HG02759 (cell line): ENCODE data around the gene MAP3K7.
"Not testable (repeated sequence)": the region's sequence is repeated elsewhere in the genome, so short reads cannot be mapped to it uniquely, and the experiment has no call there.

Experiments used
- ATAC-seq: cut with Tn5 transposase; IDR thresholded peaks from one replicate; pipeline ENCODE4 v1.9.1; 2021; ENCODE audit warnings: mild to moderate bottlenecking, moderate library complexity; ENCODE audit not compliant: unreplicated experiment

The MAP3K7 gene

GRCh38 chr6:90578894-90579549 lies 7.8 kb downstream of the MAP3K7 start:
- ATAC-seq = no peak

DNA sequence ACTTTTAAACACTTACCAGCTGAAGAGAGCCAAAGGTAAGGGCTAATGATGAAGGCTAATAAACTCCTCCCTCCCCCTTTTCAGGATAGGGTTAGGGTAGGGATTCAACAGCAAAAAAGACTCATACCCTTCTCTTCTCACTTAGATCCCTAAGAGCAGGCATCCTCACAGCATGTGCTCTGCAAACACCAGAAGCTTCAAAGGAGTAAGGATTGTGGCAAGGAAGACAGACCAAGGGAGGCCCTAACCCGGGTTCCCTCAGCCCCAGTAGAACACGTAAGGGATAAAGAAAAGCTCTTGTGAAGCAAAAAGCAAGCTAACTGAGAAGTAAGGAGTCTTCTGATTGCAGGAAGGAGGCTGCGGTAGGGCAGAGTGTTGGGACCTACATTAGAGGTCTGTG lies 11.6 kb downstream of the MAP3K7 start:
- no peak for ATAC-seq

DNA sequence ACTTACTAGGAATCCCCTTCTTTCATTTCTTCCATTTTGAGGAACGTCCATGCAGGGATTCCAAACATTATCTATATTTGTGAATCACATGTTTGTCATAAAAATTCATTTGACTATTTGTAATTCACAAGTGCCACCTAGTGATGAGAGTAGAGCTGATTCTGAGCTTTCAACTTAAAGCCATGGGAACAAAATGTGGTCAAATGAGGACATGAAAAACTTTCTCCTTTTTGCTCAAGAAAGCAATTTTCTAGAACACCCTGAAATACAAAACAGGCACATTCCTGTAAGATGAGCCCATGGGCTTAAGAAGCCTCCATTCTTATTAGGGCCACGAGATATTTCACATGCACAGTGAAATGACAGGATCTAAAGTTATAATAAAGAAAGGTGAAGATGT lies 12.3 kb downstream of the MAP3K7 start:
- no peak for ATAC-seq

DNA sequence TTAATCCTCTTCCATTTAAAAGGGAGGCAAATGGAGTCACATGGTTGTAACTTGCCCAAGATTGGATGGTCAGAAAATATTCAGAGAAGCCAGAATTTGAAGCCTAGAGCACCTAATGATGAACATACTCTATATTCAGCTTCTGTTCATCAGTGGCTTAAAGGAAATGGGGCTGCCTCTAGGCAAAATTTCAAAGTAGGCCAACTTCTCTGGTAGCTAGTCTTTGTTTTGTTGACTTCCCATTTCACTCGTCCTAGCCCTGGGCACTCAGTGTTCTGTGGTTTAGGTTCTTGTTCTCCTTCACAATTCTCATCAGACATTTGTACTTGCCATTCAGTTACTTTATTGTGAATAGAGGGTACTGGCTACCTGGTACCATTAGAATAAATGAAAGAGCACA lies 13.2 kb downstream of the MAP3K7 start:
- ATAC-seq = no peak

DNA sequence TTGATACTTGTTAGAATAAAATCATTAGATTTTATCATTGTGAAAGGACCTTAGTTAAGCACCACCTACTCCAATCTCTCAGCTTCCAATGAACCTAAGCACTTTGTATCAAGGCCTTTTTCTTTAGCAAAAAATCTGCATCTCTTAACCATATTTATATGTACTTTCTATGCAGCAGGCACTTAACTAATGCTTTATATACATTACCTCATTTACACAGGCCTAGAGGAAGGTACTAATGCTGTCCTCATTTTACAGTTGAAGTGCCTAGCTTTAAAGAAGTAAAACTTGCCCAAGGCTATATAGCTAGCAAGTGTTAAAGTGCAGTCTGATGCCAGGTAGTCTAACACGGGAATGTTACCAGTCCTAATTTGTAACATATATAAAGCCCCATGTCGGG lies 14.0 kb downstream of the MAP3K7 start:
- no peak for ATAC-seq

- ATAC-seq = no peak
Measured at GRCh38 chr6:90569223-90569622, 17.6 kb downstream of the MAP3K7 start.

DNA sequence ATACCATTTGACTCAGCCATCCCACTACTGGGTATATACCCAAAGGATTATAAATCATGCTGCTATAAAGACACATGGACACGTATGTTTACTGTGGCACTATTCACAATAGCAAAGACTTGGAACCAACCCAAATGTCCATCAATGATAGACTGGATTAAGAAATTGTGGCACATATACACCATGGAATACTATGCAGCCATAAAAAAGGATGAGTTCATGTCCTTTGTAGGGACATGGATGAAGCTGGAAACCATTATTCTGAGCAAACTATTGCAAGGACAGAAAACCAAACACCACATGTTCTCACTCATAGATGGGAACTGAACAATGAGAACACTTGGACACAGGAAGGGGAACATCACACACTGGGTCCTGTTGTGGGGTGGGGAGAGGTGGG lies 19.2 kb downstream of the MAP3K7 start:
- not testable (repeated sequence) for ATAC-seq

DNA sequence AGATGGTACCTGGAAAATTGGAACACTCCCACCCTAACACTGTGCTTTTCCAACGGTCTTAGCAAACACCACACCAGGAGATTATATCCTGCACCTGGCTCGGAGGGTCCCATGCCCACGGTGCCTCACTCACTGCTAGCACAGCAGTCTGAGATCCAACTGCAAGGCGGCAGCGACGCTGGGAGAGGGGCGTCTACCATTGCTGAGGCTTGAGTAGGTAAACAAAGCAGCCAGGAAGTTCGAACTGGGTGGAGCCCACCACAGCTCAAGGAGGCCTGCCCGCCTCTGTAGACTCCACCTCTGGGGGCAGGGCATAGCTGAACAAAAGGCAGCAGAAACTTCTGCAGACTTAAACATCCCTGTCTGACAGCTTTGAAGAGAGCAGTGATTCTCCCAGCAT lies 24.5 kb downstream of the MAP3K7 start:
- ATAC-seq = not testable (repeated sequence)

- no peak for ATAC-seq
Measured at GRCh38 chr6:90559931-90560330, 26.9 kb downstream of the MAP3K7 start.

DNA sequence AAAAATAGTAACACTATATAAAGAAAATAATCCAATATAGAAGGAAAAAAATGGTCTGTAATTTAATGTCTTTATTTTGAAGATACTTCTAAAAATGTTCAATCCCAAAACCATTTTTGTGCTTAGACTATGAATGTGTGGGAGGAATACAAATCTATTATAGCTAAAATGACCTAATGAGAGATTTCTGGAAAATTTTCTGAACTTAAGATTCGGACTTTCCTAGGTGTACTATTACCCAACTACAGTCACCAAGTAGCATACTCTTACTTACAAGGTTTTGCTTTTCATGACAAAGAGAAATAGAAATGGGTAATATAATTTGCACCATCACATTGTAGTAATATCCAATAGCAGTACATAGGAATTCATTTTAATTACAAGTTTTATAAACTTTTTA lies 29.9 kb downstream of the MAP3K7 start:
- ATAC-seq = no peak

DNA sequence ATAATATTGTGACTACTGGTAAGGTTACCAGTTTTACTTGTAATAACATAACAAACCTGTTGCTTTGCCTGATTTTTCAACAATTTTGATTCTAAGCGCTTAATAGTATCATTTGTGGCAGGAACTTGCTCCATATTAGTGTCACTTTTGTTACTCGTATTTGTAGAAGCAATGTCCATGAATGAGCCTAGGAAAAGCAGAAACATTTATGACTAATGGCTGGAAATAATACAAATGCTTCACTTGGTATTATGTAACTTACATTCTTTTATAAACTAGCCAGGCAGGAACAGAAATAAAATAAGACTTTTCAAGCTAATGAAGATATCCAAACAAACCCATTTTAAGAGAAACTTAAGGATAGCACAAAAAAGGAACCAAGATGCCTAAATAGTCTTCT lies 38.9 kb downstream of the MAP3K7 start:
- ATAC-seq = no peak

- ATAC-seq = no peak
Measured at GRCh38 chr6:90547079-90547478, 39.8 kb downstream of the MAP3K7 start.

GRCh38 chr6:90545448-90545847 lies 41.4 kb downstream of the MAP3K7 start:
- ATAC-seq = no peak

DNA sequence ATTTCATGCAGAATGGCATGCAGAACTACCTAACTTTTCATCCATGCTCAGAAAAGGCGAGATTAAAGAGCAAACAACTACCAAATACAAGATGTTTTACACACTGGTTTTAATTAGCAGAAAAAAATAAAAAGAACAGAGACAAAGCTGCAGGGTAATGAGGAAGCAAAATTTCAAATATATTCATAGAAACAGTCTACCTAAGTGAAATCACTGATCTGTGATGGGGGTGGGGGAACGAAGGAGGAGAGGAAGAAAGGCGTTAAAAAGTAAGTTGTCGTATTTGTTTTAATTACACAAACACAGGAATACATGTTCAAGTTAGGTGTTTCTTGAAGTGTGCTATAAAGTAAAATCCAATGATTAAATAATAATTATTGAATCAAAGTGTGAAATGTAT lies 42.1 kb downstream of the MAP3K7 start:
- ATAC-seq = no peak

DNA sequence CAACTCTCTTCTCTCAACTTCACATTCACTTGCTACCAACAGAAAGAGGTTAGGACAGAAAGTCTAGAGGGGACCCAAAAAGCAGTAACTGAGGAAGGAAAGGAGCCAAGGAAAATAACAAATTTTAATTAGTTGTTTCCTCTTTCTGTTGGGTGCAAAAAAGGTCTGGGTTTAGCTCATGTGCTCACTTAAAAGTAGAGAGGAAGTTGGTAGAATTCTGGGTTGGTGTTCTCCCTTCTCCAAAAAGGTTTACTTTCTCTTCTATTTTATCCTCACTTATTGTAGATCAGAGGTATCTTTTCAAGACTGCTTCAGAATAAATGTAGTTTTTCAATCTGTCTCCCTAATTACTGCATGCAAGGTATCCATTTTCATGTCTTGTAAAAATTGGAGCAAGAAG lies 42.8 kb downstream of the MAP3K7 start:
- no peak for ATAC-seq

- ATAC-seq = no peak
Measured at GRCh38 chr6:90541221-90541620, 45.7 kb downstream of the MAP3K7 start.

DNA sequence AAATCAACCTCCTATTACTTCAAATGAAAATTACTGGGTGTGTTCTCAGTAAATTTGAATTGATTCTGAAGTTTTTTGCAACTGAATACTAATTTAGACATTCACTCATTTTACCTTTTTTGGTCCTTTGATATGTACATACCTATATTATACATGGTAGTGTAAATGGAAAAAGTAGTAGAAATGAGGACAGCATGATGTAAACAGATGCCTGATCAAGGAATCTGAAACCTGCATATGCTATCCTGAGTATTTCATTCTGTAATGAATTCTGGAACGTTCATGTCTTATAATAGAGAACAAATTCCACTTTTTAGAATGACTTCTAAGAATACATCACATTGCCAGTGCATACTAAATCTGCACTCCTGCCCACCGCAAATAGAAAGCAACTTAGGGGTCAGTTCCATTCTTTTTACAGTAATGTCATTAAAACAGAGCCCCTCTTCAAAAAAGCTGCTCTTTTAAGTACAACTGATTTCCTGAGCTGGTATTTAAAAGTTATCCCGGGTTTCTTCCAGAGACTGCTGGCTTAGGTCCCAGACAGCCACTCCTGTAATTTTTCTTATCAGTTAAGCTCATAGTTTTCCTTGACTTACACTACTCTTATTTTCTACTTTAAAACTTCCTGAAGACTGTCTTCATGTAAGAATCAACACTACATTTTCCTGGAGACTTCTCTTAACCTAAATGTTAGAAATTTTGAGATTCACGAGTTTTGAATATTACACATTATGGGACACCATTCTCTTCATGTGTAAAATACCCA lies 48.4 kb downstream of the MAP3K7 start:
- ATAC-seq = no peak

GRCh38 chr6:90537723-90538258 lies 49.1 kb downstream of the MAP3K7 start:
- peak; percentile 61 for ATAC-seq

DNA sequence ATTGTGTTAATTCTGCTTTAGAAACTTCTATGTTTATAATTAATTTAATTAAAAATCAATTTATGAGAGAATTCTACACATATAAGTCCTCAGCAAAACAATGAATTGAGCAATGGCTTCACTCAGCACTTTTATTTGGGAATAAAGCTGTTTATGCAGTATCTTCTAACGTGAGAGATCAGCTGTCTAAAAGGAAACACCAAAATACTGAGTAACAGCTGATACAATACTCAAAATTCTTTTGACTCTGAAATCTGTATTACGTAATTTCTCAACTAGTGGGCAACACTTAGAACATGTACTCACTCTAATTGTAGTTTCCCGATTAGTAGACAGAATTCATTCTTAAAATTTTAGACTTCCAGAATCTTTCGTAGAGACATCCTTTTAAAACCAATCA lies 49.8 kb downstream of the MAP3K7 start:
- no peak for ATAC-seq

DNA sequence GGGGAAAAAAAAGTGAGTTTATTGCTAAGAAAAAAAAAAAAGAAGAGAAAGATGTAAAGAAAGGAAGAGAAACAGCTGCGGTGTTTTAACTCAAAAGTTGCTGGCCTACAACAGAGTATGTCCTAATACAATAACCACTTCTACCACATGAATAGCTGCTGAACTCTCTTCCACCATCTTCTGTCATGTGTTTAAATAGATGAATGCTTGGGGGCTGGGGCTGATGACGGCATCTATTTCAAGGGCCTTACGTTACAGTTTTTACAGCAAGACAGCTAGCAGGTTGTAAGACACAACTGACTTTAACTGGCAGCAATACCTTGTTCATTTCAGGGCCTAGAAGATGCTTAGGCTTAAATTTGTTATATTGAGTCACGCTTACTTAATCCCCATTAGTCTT lies 50.4 kb downstream of the MAP3K7 start:
- no peak for ATAC-seq

GRCh38 chr6:90534337-90535025 lies 52.4 kb downstream of the MAP3K7 start:
- ATAC-seq = no peak
